ENCODE data around the gene GTF2B. TPM values are rescaled to one million over a fixed set of nuclear protein-coding genes. Genes with fewer than 3 reads are reported as not detected.
A peak's percentile ranks its signal among the peaks of the same experiment; 100 is the strongest.
"Not testable (repeated sequence)": the region's sequence is repeated elsewhere in the genome, so short reads cannot be mapped to it uniquely, and the experiment has no call there.

GTF2B gene
- 60.8 TPM for total RNA-seq
- polyA plus RNA-seq (ENCODE audit: insufficient read depth in 1 of 8, insufficient read length in 8 of 8, low replicate concordance in 1 of 8), result 10 to 100 TPM; 32.1 to 46.9 (median 40.2) TPM
- long read RNA-seq, donor 1, transcript GTF2B-201 (7 exons, 1,351 nt), result major isoform, 5 of 6 reads
- long read RNA-seq, donor 1, partial matches to known transcripts, result 0 of 6 reads
- long read RNA-seq, donor 1, other reads (novel, unspliced or antisense), result 0 of 6 reads
- long read RNA-seq, donor 2, partial matches to known transcripts, result 0 of 4 reads
- long read RNA-seq, donor 2, other reads (novel, unspliced or antisense), result 0 of 4 reads
- long read RNA-seq, donor 3, transcript GTF2B-201 (7 exons, 1,351 nt), result major isoform, 21 of 54 reads
- long read RNA-seq, donor 3, partial matches to known transcripts, result 27 of 54 reads
- long read RNA-seq, donor 3, other reads (novel, unspliced or antisense), result 5 of 54 reads
- long read RNA-seq, donor 4, transcript GTF2B-201 (7 exons, 1,351 nt), result major isoform, 11 of 11 reads
- long read RNA-seq, donor 4, partial matches to known transcripts, result 0 of 11 reads
- long read RNA-seq, donor 4, other reads (novel, unspliced or antisense), result 0 of 11 reads
- long read RNA-seq, donor 5, transcript GTF2B-201 (7 exons, 1,351 nt), result major isoform, 43 of 116 reads
- long read RNA-seq, donor 5, partial matches to known transcripts, result 73 of 116 reads
- long read RNA-seq, donor 5, other reads (novel, unspliced or antisense), result 0 of 116 reads
- long read RNA-seq, donor 6, transcript GTF2B-201 (7 exons, 1,351 nt), result major isoform, 29 of 96 reads
- long read RNA-seq, donor 6, partial matches to known transcripts, result 67 of 96 reads
- long read RNA-seq, donor 6, other reads (novel, unspliced or antisense), result 0 of 96 reads
- long read RNA-seq, donor 7, transcript GTF2B-201 (7 exons, 1,351 nt), result major isoform, 20 of 25 reads
- long read RNA-seq, donor 7, partial matches to known transcripts, result 5 of 25 reads
- long read RNA-seq, donor 7, other reads (novel, unspliced or antisense), result 0 of 25 reads
- long read RNA-seq, donor 8, transcript GTF2B-201 (7 exons, 1,351 nt), result major isoform, 12 of 12 reads
- long read RNA-seq, donor 8, partial matches to known transcripts, result 0 of 12 reads
- long read RNA-seq, donor 8, other reads (novel, unspliced or antisense), result 0 of 12 reads
- long read RNA-seq, donor 9, transcript GTF2B-201 (7 exons, 1,351 nt), result major isoform, 17 of 88 reads
- long read RNA-seq, donor 9, partial matches to known transcripts, result 71 of 88 reads
- long read RNA-seq, donor 9, other reads (novel, unspliced or antisense), result 0 of 88 reads
- long read RNA-seq, donor 10, transcript GTF2B-201 (7 exons, 1,351 nt), result major isoform, 27 of 38 reads
- long read RNA-seq, donor 10, partial matches to known transcripts, result 11 of 38 reads
- long read RNA-seq, donor 10, other reads (novel, unspliced or antisense), result 0 of 38 reads
- long read RNA-seq, donor 11, transcript GTF2B-201 (7 exons, 1,351 nt), result major isoform, 21 of 27 reads
- long read RNA-seq, donor 11, partial matches to known transcripts, result 6 of 27 reads
- long read RNA-seq, donor 11, other reads (novel, unspliced or antisense), result 0 of 27 reads

GRCh38 chr1:88891318-88891950 is at the start of gene GTF2B:
Gene GTF2B (minus strand): TSS chr1:88891567. CDS start chr1:88891499, 68 bp downstream.
- H3K9me3 ChIP-seq (replicated peaks; ENCODE audit: control insufficient read depth, low read depth, low read length), result no peaks in the 10 kb centered on the region
- no peaks in the 10 kb centered on the region for H3K27me3 ChIP-seq (ENCODE audit: control insufficient read depth, insufficient read depth, low read length)
- peaks cover 4% of the 10 kb centered on the region for H3K36me3 ChIP-seq (ENCODE audit: control insufficient read depth, insufficient read depth, low read length)
- H3K4me3 ChIP-seq (ENCODE audit: low read length), result peak within 1 kb of the TSS; percentile 97
- peaks cover 5% of the 10 kb centered on the region for H3K4me1 ChIP-seq (ENCODE audit: control insufficient read depth, insufficient read depth, low read length)
- DNase-seq, result peak; percentile 99
- peak within 1 kb of the TSS; percentile 88 for H3K27ac ChIP-seq (ENCODE audit: low read length)
- 0% methylated on average over 44 of the region's 47 CpGs for WGBS (ENCODE audit: insufficient coverage)

DNA sequence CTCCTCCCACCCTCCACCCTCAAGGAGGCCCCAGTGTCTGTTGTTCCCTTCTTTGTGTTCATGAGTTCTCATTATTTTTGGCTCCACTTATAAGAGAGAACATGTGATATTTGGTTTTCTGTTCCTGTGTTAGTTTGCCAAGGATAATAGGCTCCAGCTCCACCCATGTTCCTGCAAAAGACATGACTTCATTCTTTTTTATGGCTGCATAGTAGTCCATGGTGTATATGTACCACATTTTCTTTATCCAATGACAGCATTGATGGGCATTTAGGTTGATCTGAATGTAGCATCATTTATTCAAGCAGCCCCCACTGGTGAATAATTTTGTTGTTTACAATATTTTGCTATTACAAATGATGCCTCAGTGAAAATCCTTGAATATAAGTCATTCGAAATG is 47.2 kb upstream of the GTF2B start:
- H3K4me3 ChIP-seq (ENCODE audit: low read length); H3K9me3 ChIP-seq (replicated peaks; ENCODE audit: control insufficient read depth, low read depth, low read length); DNase-seq; H3K27me3 ChIP-seq (ENCODE audit: control insufficient read depth, insufficient read depth, low read length); H3K27ac ChIP-seq (ENCODE audit: low read length); H3K4me1 ChIP-seq (ENCODE audit: control insufficient read depth, insufficient read depth, low read length): not testable (repeated sequence)
- WGBS (ENCODE audit: insufficient coverage), result no CpG with 5 or more reads among the region's 1 CpG
- H3K36me3 ChIP-seq (ENCODE audit: control insufficient read depth, insufficient read depth, low read length), result peaks cover 34% of the 10 kb centered on the region

DNA sequence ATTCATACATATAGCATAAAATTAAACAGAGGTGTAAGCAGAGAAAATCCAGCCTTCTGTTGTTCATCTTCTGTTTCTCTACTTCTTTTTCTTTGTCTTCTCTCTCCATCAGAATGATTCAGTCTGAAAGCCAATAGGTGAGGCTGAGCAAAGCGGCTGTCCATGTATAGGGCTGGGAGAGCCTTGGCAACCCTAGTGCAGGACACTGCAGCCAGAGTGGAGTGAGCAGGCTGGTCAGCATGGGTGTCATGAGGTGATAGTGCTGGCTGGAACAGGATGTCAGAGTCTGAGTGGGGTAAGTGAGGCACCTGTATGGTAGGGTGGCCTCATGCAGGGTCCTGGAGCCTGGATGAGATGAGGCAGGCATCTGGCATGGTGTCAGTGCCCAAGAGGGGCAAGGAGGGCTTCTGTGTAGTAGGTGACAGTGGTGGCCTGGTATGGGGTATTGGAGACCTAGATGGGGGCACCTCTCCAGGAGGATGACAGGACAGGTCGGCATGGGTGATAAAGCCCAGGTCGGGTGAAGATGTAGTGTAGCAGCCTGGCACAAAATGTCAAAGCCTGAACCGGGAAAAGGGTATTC is 45.5 kb upstream of the GTF2B start:
- 100% methylated on average over 2 of the region's 4 CpGs for WGBS (ENCODE audit: insufficient coverage)
- Histone ChIP-seq H3K4me3 (ENCODE audit: low read length) (no peak overlapping the region), H3K9me3 (replicated peaks; ENCODE audit: control insufficient read depth, low read depth, low read length) (no peaks in the 10 kb centered on the region), H3K27me3 (ENCODE audit: control insufficient read depth, insufficient read depth, low read length) (no peaks in the 10 kb centered on the region), H3K27ac (ENCODE audit: low read length) (no peak overlapping the region), H3K4me1 (ENCODE audit: control insufficient read depth, insufficient read depth, low read length) (no peaks in the 10 kb centered on the region), H3K36me3 (ENCODE audit: control insufficient read depth, insufficient read depth, low read length) (peaks cover 38% of the 10 kb centered on the region)
- DNase-seq, result no peak

GRCh38 chr1:88936223-88936523 is 44.8 kb upstream of the GTF2B start:
- DNase-seq, result no peak
- Histone ChIP-seq H3K27me3 (ENCODE audit: control insufficient read depth, insufficient read depth, low read length) (no peaks in the 10 kb centered on the region), H3K4me1 (ENCODE audit: control insufficient read depth, insufficient read depth, low read length) (no peaks in the 10 kb centered on the region), H3K27ac (ENCODE audit: low read length) (no peak overlapping the region), H3K36me3 (ENCODE audit: control insufficient read depth, insufficient read depth, low read length) (peaks cover 43% of the 10 kb centered on the region), H3K4me3 (ENCODE audit: low read length) (no peak overlapping the region), H3K9me3 (replicated peaks; ENCODE audit: control insufficient read depth, low read depth, low read length) (no peaks in the 10 kb centered on the region)

DNA sequence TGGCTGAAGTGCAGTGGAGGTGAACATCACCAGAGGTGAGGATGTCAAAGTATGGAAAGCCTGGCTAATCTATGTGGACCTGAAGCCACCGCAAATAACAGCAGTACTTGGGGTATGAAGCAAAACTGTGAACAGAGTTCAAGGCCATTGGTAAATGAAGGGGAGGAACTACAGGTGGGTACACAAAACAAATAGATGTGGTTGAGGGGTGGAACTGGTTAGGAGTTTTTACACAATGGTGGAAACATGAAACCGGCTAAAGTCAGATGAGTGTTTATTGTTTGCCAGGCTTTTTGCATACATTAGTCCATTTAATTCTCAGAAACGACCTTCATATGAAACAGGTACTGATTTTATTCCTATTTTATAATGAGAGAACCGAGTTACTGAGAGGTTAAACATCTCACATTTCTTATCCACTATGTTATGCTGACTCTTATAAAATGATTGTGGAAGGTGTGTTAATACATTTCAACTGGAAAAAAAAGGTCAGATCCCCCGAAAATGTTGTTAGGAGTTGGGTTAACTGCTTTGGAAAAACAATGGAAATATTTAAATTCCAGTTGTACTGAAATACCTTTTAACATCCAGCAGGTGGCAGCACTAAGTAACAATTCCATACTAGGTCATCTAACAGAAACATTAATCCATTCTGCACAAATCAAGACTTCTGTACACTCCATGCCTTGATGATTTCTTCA is 44.3 kb upstream of the GTF2B start:
- no peaks in the 10 kb centered on the region for H3K27me3 ChIP-seq (ENCODE audit: control insufficient read depth, insufficient read depth, low read length)
- H3K36me3 ChIP-seq (ENCODE audit: control insufficient read depth, insufficient read depth, low read length), result peaks cover 42% of the 10 kb centered on the region
- H3K4me1 ChIP-seq (ENCODE audit: control insufficient read depth, insufficient read depth, low read length), result no peaks in the 10 kb centered on the region
- DNase-seq, result peak; percentile 43
- no peaks in the 10 kb centered on the region for H3K9me3 ChIP-seq (replicated peaks; ENCODE audit: control insufficient read depth, low read depth, low read length)
- no peak overlapping the region for H3K4me3 ChIP-seq (ENCODE audit: low read length)
- WGBS (ENCODE audit: insufficient coverage), result 93% methylated on average over 1 of the region's 5 CpGs
- no peak overlapping the region for H3K27ac ChIP-seq (ENCODE audit: low read length)

DNA sequence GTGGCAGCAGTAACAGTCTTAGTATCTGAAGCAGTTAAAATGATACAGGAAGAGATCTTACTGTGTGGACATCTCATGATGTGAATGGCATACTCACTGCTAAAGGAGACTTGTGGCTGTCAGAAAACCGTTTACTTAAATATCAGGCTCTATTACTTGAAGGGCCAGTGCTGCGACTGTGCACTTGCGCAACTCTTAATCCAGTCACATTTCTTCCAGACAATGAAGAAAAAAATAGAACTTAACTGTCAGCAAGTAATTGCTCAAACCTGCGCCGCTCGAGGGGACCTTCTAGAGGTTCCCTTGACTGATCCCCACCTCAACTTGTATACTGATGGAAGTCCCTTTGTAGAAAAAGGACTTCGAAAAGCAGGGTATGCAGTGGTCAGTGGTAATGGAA is 38.8 kb upstream of the GTF2B start:
- not testable (repeated sequence) for H3K4me3 ChIP-seq (ENCODE audit: low read length); H3K9me3 ChIP-seq (replicated peaks; ENCODE audit: control insufficient read depth, low read depth, low read length); H3K27me3 ChIP-seq (ENCODE audit: control insufficient read depth, insufficient read depth, low read length); H3K27ac ChIP-seq (ENCODE audit: low read length); DNase-seq; H3K4me1 ChIP-seq (ENCODE audit: control insufficient read depth, insufficient read depth, low read length)
- 79% methylated on average over 3 of the region's 7 CpGs for WGBS (ENCODE audit: insufficient coverage)
- H3K36me3 ChIP-seq (ENCODE audit: control insufficient read depth, insufficient read depth, low read length), result peaks cover 39% of the 10 kb centered on the region

- Histone ChIP-seq H3K4me3 (ENCODE audit: low read length) (no peak overlapping the region), H3K36me3 (ENCODE audit: control insufficient read depth, insufficient read depth, low read length) (peaks cover 31% of the 10 kb centered on the region), H3K27me3 (ENCODE audit: control insufficient read depth, insufficient read depth, low read length) (no peaks in the 10 kb centered on the region), H3K9me3 (replicated peaks; ENCODE audit: control insufficient read depth, low read depth, low read length) (peaks cover 6% of the 10 kb centered on the region), H3K27ac (ENCODE audit: low read length) (no peak overlapping the region), H3K4me1 (ENCODE audit: control insufficient read depth, insufficient read depth, low read length) (no peaks in the 10 kb centered on the region)
- WGBS (ENCODE audit: insufficient coverage), result 100% methylated on average over 1 of the region's 2 CpGs
- DNase-seq, result no peak
These were observed 31.9 kb upstream of the GTF2B start for GRCh38 chr1:88923224-88923623.

GRCh38 chr1:88922214-88922613 is 30.8 kb upstream of the GTF2B start:
- H3K4me1 ChIP-seq (ENCODE audit: control insufficient read depth, insufficient read depth, low read length), result no peaks in the 10 kb centered on the region
- H3K36me3 ChIP-seq (ENCODE audit: control insufficient read depth, insufficient read depth, low read length), result peaks cover 30% of the 10 kb centered on the region
- no peak for DNase-seq
- 81% methylated on average over 3 of the region's 3 CpGs for WGBS (ENCODE audit: insufficient coverage)
- no peak overlapping the region for H3K27ac ChIP-seq (ENCODE audit: low read length)
- H3K4me3 ChIP-seq (ENCODE audit: low read length), result no peak overlapping the region
- H3K27me3 ChIP-seq (ENCODE audit: control insufficient read depth, insufficient read depth, low read length), result no peaks in the 10 kb centered on the region
- peaks cover 13% of the 10 kb centered on the region for H3K9me3 ChIP-seq (replicated peaks; ENCODE audit: control insufficient read depth, low read depth, low read length)

DNA sequence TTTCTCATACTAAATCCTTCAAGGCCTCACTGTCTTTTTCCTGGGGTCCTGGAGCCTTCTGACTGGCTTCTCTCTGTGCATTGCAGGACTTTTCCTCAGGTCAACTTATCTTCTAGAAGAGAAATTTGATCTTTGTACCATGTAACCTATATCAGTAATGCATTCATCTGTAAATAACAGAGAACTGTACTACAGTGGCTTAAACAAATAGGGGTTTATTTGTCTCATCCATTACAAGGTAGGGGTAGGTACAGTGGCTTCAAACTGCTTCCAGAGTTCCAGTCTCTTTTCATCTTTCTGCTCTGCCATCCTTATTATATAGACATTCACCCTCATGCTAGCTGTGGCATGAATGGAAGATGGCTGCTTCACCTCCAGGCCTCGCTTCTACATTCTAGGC is 29.5 kb upstream of the GTF2B start:
- peaks cover 16% of the 10 kb centered on the region for H3K9me3 ChIP-seq (replicated peaks; ENCODE audit: control insufficient read depth, low read depth, low read length)
- H3K27me3 ChIP-seq (ENCODE audit: control insufficient read depth, insufficient read depth, low read length), result no peaks in the 10 kb centered on the region
- H3K27ac ChIP-seq (ENCODE audit: low read length), result no peak overlapping the region
- H3K4me3 ChIP-seq (ENCODE audit: low read length), result no peak overlapping the region
- H3K4me1 ChIP-seq (ENCODE audit: control insufficient read depth, insufficient read depth, low read length), result no peaks in the 10 kb centered on the region
- DNase-seq, result no peak
- no CpG with 5 or more reads among the region's 1 CpG for WGBS (ENCODE audit: insufficient coverage)
- peaks cover 30% of the 10 kb centered on the region for H3K36me3 ChIP-seq (ENCODE audit: control insufficient read depth, insufficient read depth, low read length)

All from muscle of leg (tissue), 16 donors.